Spleen (tissue), 7 donors: ENCODE results near the gene PELI3.

Source experiments
- CTCF ChIP-seq, 11 experiments: fragments of 200-600 bp in 7 of 11; fragments of 450-650 bp in 4 of 11; sonication (generic) in 4 of 11; IDR thresholded peaks in 8 of 11; conservative IDR thresholded peaks in 3 of 11; 1 replicate in 7 of 11; 2 replicates in 4 of 11; pipeline versions ENCODE4 v1.4.0 to v1.8.0; 2016 to 2021; ENCODE audit warnings: antibody characterized with exemption in 11 of 11, inconsistent platforms in 4 of 11, mild to moderate bottlenecking in 1 of 11
- POLR2A ChIP-seq, 3 donors: fragments of 450-650 bp; IDR thresholded peaks; one replicate each; pipeline ENCODE4 v1.5.1; 2017; ENCODE audit warnings: antibody characterized with exemption in 3 of 3, mild to moderate bottlenecking in 1 of 3
- donor health status: DM: no; HTN: no; CAD: no; lungs with moderate emphysema.
- donor health status: DM: no; HTN: no; CAD: no.
- donor health status: DM: no; HTN: no; CAD: no.

GRCh38 chr11:66418986-66419308, 47.8 kb upstream of the PELI3 start:
- TF ChIP-seq CTCF (IDR thresholded peaks at IDR 0.05 in 8 of 11, conservative IDR thresholded peaks at IDR 0.05 in 3 of 11): no peak
- no peak for TF ChIP-seq POLR2A (IDR thresholded peaks at IDR 0.05)
